HG03354 (cell line): ENCODE results near the gene NPY4R.
"Not testable (repeated sequence)": the region's sequence is repeated elsewhere in the genome, so short reads cannot be mapped to it uniquely, and the experiment has no call there.

Experiments used
- ATAC-seq: cut with Tn5 transposase; IDR thresholded peaks from one replicate; pipeline ENCODE4 v1.9.1; 2021; ENCODE audit warnings: mild to moderate bottlenecking; ENCODE audit not compliant: unreplicated experiment, poor library complexity, severe bottlenecking

Gene NPY4R, protein sequence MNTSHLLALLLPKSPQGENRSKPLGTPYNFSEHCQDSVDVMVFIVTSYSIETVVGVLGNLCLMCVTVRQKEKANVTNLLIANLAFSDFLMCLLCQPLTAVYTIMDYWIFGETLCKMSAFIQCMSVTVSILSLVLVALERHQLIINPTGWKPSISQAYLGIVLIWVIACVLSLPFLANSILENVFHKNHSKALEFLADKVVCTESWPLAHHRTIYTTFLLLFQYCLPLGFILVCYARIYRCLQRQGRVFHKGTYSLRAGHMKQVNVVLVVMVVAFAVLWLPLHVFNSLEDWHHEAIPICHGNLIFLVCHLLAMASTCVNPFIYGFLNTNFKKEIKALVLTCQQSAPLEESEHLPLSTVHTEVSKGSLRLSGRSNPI

DNA sequence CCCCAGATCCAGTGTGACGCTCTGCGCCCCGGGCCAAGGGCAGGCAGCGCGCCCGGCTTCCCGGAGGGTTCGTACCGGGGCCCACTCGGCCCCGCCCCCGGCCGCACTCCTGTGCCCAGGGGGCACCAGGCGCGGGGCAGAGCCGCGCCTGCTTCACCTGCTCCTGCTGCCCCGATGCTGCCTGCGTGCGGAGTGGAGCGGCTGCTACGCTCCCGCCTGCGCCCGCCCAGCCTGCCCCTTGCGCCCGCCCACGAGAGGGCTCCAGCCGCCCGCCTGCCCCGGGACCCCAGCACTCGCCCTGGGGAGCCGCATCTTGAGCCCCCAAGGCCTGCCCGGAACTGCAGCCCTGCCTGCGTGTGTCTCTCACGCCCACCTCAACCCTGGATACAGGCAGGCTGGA lies at the start of gene NPY4R:
Gene NPY4R (minus strand): TSS at position 194 of the 400 bp plus-strand sequence. CDS start 3,323 bp downstream, outside the sequence.
- ATAC-seq = not testable (repeated sequence)

DNA sequence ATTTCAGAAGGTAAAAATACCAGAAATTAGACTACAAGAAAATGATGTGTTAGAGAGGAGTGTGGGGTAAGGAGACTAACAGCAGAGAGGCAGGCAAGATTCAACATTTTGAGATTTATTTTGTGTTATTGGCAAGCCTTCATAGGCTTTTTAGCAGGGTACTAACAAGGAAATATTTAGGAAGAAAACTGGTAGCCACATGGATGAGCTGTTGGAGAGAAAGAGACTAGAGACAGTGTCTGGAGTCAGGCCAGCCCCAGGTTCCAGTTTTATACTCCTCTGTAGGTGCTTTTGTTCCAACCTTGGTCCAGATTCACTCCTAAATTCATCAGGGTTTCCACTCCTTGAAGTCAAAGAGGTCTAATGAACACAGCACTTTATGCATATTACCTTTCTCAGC lies 49.6 kb upstream of the NPY4R start:
- no peak for ATAC-seq

DNA sequence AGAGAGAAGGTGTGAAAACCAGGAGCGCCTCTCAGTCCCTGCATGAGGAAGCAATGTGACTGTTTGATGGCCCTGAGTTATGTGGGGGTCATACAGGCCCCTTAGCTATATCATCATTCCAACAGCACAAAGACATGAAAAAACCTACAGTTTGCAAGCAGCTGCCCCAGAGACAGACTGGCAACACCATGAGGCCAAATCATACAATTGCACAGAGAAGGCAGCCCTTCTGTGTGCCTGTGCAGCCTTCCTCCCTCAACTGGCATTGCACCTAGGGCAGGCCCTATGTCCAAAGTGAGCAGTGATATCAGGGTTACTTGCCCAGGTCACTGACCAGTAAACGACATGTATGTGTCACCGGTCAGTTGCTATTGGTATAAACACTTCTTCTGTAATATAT lies 49.1 kb upstream of the NPY4R start:
- ATAC-seq = no peak

DNA sequence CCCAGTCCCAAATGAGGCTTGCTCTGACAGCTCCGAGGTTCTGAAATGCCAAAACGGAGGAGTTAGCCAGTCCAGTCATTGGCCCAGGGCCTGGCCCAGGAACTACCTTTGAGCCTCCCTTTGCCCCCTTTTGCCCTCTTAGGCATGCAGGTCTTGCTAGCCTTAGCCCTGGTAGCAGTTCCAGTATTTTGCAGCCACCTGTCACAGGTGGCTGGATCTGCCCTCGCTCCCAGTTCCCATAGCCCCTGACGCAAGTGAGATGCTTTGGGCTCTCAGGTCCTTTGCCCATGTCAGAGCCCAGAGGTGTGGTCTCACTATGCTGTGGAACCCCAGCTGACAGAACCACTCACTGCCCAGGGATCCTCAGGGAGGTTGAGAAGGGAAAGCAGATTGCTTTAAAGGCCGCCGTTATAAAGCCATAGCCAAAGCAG lies 48.7 kb upstream of the NPY4R start:
- no peak for ATAC-seq

DNA sequence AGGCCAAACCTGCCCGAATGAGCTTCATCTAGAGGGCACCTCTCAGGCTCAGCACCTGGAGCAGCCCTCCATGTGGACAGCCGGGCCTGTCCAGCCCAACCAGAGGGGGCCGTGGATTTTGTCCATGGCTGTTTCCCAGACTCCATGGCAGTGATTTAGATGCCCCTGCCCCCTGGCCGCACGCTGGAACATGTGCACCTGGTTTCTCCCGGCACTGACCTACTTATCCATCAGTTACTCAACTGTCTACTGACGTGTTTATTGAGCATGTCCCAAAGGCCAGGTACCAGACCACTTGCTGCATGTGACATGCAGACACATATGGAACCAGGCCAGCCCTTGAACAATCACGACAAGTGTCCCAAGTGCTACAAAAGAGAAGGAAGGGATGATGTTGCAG lies 47.6 kb upstream of the NPY4R start:
- not testable (repeated sequence) for ATAC-seq

DNA sequence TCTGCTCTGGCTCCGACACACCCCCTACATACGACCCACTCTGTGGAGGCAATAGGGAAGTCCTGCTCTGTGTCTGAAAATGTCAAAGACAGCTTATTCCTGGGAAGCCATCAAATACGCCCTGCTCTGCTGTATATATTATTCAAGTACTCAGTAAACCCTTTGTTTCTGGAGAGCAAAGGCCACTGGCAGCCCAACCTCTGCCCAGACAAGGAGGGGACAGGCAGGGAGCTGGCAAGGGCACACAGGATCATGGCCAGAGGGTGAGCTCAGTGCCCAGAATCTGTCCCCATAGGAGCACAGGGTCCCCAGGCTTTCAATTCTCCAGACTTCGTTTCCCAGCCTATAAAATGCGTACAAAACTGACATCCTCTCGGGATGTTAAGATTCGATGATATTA lies 47.0 kb upstream of the NPY4R start:
- not testable (repeated sequence) for ATAC-seq

DNA sequence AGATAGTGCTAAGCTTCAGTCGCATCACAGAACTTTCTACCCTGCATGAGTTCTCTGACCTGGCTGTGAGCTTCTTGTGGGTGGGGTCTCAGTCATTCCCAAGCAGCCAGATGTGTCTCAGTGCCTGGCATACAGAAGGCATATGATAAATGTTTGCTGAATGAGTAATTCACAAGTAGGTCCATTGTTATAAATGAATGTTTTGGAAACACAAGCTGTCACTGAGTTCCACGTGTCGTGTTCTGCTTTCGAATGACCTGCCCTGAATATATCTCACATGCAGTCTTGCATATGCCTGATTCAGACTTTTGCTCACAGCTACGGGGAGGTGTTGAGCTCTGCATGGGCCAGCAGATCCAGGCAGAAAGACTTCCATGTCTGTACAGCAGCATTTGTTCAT lies 46.2 kb upstream of the NPY4R start:
- not testable (repeated sequence) for ATAC-seq

DNA sequence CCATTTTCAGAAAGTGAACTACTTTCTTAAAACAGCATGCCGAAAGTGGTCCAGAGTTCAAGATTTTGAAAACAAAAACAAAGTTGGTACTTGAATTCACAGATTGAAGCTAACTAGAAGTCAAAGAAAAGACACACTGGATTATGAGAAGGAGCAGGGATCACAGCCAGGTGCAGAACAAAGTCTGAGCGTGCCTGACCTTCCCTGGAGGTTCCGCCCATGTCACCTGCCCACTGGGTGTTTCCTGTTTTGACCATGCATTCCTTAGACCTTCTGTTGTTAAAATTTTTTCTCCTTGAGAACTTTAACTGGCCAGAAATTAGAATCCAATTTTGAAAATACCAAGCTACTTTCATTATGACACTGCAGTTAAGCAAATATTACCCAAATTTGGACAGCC lies 34.2 kb upstream of the NPY4R start:
- ATAC-seq = not testable (repeated sequence)

DNA sequence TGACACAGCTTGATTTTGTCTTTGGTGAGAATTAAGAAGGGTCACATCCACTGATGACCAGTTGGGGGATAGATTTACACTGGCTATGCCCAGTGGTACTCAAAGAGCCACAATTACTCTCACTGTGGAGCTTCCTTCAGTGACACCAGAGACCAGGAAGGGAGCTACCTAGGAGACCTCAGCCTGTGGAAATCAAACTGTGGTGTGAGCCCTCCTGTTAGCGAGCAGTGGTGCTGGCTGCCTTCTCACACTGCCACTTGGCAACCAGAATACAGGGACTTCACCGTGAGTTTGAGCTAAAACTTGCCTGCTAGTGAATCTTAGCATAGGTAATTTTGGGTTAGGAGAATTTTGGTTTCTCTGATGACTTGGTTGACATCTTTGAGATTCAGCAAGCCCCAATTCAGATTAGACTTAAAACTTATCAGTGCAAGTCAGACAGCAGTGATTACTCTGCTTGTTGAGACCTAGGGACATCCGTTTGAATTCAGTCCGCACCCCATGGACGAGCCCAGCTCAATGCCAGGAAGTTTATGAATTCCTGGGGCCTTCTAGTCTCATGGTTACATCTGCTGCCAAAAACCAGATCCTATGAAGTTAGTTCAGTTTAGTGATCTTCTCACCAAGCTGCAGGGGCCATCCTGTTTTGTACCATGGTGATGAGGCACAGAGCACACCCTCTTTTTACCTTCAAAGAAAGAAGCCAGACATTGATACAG lies 33.4 kb upstream of the NPY4R start:
- not testable (repeated sequence) for ATAC-seq

DNA sequence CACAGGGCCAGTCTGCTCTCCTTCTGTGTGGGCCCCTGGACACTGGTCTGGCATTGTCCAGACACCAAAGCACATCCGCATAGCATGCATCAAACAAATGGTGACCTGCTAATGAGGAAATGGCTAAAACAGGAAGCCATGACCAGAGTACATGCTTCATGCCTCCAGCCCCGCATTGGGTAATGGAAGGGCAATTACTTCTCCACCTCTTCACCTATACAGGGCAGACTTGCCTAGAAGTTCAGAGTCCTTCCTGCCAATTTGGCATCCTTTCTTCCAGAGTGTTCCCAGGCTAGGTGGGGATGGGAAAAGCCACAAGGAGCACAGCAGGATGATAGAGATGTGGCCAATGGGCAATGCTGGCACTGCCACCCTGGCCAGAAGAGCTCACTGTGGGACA lies 32.1 kb upstream of the NPY4R start:
- ATAC-seq = not testable (repeated sequence)

DNA sequence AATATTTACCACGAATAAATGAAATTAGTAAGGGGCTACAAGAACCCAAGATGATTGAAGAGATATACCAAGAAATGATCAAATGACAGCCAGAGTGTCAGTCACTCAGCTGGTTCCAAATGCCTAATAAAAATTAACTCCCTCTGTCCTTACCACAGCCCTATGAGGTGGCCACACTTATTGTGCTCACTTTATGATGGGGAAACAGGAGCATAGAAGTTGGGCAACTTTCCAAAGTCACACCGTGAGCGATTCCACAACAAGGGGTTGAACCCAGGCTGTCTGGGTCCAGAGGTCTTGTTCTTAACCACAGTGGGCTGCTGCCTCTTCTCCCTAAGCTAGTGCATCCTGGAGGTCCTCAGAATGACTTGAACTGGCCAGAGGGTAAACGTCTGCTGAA lies 31.6 kb upstream of the NPY4R start:
- not testable (repeated sequence) for ATAC-seq

DNA sequence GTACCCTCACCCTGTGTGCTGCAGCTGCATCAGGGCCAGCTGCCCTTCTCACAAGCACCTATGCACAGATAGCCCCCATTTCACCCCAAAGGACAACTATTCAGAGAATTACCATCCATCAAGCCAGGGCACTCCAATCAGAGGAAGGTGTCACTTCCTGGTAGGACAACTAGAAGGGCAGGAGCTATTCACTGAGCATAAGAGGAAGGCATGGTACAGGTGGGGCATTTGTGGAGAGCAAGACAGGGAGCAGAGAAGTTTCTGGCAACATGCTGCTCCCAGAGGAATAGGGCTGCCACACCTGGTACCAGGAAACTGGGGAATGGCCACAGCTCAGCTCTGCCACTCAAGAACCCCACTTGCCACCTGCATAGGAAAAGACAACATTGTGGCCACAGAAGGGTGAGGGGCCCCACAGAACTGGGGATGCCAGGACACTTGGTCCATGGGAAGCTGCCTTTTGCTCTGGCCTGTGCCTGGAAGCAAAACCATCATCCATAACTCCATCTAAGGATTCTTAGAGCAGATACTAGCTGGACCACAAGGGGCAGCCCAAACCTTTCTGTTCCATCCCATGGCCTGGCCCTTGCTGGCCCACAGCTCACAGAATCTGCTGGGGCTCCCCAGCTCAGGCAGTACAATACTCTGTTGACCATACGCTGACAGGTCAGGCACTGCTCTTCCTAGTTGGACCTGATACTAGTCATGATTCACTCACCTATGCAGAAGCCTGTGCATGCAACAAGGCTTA lies 25.8 kb upstream of the NPY4R start:
- ATAC-seq = not testable (repeated sequence)

DNA sequence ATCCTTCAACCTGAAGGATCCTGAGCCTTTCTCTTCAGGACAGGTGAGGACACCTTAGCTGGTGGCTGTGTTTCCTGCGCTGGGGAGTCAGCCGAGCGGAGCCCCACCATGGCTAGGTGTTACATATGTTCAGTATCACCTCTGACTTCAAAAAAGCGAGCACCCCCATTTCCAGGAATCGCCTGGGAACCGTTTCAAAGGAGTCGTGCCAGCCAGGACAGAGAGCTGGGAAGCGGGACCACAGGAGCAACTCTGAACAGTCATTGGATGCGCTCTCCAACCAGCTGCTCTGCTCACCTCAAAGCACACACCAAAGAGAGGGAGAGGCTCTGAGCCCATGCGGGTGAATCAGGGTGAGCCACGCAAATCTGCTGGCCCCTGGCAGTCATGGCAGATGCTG lies 24.5 kb upstream of the NPY4R start:
- ATAC-seq = not testable (repeated sequence)

DNA sequence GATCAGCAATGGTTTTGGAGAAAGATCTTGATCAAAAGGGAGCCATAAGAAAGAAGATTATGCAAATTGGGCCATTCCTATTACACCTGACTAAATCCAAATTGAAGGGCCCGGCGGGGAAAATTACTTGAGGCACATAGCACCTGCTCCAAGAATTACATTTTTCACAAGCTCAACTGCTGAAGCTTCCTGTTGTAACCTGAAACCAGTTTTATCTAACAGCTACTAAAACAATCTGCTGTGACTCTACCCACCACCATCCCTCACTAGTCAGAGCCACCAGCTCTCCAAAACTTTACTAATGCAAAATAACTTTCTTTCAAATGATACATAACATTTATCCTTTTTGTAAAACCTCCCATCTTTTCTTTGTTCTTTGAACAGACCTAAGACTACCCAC lies 20.7 kb upstream of the NPY4R start:
- ATAC-seq = not testable (repeated sequence)

DNA sequence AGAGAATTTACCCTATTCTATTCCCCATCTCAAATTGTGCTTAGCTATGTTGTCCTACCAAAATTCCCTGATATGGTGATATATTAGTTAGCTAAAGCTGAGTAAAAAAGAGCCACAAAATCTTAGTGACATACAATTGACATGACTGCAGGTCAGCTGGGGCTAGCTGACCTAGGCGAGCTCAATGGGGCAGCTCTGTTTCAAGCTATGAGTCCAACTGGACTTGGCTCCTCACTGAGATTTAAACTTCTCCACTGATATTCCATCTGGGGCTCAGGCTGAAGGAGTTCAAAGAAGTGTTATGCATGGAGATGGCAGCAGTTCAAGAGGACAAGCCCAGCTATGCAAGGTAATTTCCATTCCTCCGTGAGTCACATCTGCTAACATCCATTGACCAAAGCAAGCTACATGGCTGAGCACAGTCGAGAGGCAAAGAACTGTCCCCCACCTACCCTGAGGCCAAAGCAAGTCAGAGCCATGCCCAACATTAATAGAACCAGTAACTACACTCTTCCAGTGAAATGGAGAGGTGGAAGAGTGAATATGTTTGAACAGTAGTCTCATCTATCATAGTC lies 9.1 kb upstream of the NPY4R start:
- not testable (repeated sequence) for ATAC-seq

DNA sequence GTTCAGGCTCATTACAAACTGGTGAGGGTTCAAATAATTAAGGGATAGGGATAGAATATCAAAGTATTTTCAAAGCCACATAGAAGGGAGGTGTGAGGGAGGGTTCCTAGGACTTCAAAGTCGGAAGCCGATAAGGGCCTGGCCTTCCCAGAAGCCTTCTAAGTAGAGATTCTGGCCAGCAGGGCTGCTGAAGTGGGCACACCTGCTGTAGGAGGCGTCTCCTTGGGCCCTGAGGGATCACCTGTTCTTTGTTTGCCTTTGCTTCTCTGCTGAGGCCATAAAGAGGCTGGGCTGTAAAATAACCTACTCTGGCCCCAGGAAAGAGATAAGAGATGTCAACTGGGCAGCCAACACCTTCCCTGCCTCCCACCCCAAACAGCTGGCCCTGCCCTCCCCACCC lies 8.0 kb upstream of the NPY4R start:
- not testable (repeated sequence) for ATAC-seq

DNA sequence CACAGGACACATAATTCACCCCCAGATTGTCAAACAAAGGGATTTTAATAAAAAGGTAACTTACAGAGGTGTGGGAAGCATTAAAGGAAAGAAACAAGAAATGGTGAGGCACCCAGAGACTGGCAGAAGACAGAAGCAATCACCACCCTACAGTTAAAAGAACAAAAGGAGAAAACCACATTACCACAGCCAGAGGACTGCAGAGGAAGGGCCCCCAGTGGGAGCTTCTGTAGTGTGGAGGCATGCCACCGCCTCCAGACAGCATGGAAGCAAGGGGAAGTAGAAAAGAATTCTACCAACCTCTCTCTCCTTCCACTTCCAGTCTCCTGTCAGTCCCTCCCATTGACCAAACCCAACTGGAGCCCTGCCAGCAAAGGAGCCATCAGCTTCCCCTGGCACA lies 4.4 kb upstream of the NPY4R start:
- ATAC-seq = not testable (repeated sequence)

DNA sequence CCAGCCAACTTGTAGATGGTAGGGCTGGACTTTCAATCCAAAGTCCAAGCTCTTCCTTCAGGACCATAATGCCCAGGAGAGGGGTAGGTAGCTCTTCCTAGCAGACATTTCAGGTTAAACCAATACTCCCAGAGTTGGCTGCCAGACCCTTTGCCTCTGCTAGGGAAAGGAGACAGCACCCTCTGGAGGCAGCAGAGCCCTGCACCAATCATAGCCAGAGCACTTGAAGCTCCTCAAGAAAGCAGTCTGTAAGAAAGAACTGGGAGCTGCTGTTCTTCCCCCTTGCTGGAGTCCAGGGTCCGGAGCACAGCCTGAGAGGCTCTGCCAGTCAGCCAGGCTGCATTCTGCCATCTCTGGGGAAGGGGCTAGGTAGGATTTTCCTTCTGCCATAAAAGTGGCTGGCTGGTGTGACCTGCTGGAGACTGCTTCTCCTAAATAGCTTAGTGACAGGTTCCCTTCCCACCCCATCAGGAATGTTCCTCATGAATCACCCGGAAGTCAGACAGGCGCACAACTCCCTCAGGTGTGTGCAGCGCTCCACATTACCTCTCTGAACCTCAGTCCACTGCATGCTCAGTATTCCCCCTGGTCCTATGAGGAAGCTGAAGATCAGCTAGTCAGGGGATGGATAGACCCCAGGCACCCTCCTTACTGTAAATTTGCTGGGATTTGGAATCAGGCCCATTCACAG lies 2.5 kb upstream of the NPY4R start:
- ATAC-seq = not testable (repeated sequence)

DNA sequence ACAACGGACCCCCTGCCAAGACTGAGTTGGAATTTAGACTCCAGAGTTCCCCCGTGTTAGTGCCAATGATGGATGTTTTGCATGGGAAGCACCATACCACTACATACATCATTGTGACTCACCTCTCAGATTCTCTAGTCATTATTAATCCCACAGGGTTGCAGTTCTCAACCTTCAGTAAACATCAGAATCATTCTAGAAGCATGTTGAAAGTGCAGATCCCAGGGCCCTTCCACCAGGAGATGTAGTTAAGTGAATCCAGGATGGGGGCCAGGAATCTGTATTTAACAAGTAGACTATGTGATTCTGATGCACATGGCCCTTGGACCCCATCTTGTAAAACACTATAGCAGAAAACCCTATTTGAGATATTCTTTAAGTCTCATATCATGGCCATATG lies 2.1 kb downstream of the NPY4R start:
- ATAC-seq = not testable (repeated sequence)
